Uterus (tissue), 4 donors: Measurements from ENCODE around the gene PROZ. TPM values are rescaled to one million over a fixed set of nuclear protein-coding genes. Genes with fewer than 3 reads are reported as not detected.

Experiments
- DNase-seq, 2 donors: peaks; one replicate each; pipeline ENCODE4 v3.0.0-alpha.2; 2019 to 2020
- H3K27ac ChIP-seq, 2 donors: fragments of 200-600 bp; sonication (generic); 1 replicate in 1 of 2; 2 replicates in 1 of 2; pipeline ENCODE4 v1.5.1; 2016 to 2018
- H3K27me3 ChIP-seq, 2 donors: fragments of 200-600 bp; sonication (generic); one replicate each; pipeline ENCODE4 v1.5.1; 2018 to 2019; ENCODE audit warnings: control low read depth in 1 of 2
- H3K36me3 ChIP-seq, 2 donors: fragments of 200-600 bp; sonication (generic); one replicate each; pipeline ENCODE4 v1.5.1; 2019; ENCODE audit warnings: control low read depth in 1 of 2
- H3K4me1 ChIP-seq, 2 donors: fragments of 200-600 bp; sonication (generic); one replicate each; pipeline ENCODE4 v1.5.1; 2018 to 2019; ENCODE audit warnings: control low read depth in 1 of 2
- H3K4me3 ChIP-seq, 2 donors: fragments of 200-600 bp; sonication (generic); 1 replicate in 1 of 2; 2 replicates in 1 of 2; pipeline ENCODE4 v1.5.1; 2018 to 2019; ENCODE audit warnings: mild to moderate bottlenecking in 1 of 2
- H3K9me3 ChIP-seq, 2 donors: fragments of 200-600 bp; sonication (generic); one replicate each; pipeline ENCODE4 v1.5.1; 2019; ENCODE audit warnings: control low read depth in 1 of 2
- POLR2A ChIP-seq, 2 donors: fragments of 450-650 bp; IDR thresholded peaks; one replicate each; pipeline ENCODE4 v1.6.1; 2016; ENCODE audit warnings: antibody characterized with exemption in 2 of 2, mild to moderate bottlenecking in 1 of 2, moderate library complexity in 1 of 2
- intact Hi-C: fragments of 100-400 bp; cut with DNase I; formaldehyde crosslinking; loops from one replicate; pipeline ENCODE4 v1.15.1; 2023; ENCODE audit warnings: low total_unique reads
- total RNA-seq, 4 donors: library from RNA; depleted of rRNA in 3 of 4; stranded (reverse); fragments of >200 nt in 3 of 4; gene quantifications; one replicate each; pipeline versions ENCODE4 v1.1.0 to v1.2.4, GENCODE V29; 2014 to 2023
- TF ChIP-seq, protein P1 (sequence below), 4 experiments: fragments of 200-600 bp in 2 of 4; fragments of 450-650 bp in 2 of 4; sonication (generic) in 2 of 4; IDR thresholded peaks; one replicate each; pipeline ENCODE4 v1.5.1; 2016 to 2019; ENCODE audit warnings: antibody characterized with exemption in 4 of 4, mild to moderate bottlenecking in 2 of 4, moderate library complexity in 1 of 4
- donor health status: DM: yes; HTN: yes; CAD: no.

The PROZ gene
- total RNA-seq, 4 donors from 2014 or later, result not detected

DNA sequence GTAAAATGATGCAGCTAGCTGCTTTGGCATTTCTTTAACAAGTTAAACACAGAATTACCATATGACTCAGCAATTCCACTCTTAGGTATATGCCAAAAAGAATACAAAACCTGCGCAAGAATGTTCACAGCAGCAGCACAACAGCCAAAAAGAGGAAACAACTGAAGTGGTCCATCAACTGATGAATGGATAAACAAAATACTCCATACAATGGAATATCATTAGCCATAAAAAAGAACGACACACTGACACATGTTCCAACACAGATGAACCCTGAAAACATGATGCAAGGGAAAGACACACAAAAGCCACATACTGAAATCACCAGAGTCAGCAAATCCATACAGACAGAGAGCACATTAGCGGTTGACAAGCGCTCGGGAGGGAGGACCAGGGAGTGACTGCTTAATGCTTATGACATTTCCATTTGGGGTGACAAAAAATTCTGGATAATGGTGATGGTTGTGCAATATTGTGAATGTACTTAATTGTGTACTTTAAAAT lies 47.0 kb downstream of the PROZ start:
- TF ChIP-seq, protein P1, sequence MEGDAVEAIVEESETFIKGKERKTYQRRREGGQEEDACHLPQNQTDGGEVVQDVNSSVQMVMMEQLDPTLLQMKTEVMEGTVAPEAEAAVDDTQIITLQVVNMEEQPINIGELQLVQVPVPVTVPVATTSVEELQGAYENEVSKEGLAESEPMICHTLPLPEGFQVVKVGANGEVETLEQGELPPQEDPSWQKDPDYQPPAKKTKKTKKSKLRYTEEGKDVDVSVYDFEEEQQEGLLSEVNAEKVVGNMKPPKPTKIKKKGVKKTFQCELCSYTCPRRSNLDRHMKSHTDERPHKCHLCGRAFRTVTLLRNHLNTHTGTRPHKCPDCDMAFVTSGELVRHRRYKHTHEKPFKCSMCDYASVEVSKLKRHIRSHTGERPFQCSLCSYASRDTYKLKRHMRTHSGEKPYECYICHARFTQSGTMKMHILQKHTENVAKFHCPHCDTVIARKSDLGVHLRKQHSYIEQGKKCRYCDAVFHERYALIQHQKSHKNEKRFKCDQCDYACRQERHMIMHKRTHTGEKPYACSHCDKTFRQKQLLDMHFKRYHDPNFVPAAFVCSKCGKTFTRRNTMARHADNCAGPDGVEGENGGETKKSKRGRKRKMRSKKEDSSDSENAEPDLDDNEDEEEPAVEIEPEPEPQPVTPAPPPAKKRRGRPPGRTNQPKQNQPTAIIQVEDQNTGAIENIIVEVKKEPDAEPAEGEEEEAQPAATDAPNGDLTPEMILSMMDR (IDR thresholded peaks at IDR 0.05), result no peak
- TF ChIP-seq POLR2A (IDR thresholded peaks at IDR 0.05), result no peak
- no peak overlapping the region for H3K27ac ChIP-seq
- H3K9me3 ChIP-seq, result no peaks in the 10 kb centered on the region
- intact Hi-C loops, result no loop called here
- H3K27me3 ChIP-seq, result no peaks in the 10 kb centered on the region
- H3K4me3 ChIP-seq, result no peak overlapping the region
- H3K4me1 ChIP-seq, result peaks cover 0 to 4% of the 10 kb centered on the region in 2 donors
- DNase-seq, result no peak
- no peaks in the 10 kb centered on the region for H3K36me3 ChIP-seq

DNA sequence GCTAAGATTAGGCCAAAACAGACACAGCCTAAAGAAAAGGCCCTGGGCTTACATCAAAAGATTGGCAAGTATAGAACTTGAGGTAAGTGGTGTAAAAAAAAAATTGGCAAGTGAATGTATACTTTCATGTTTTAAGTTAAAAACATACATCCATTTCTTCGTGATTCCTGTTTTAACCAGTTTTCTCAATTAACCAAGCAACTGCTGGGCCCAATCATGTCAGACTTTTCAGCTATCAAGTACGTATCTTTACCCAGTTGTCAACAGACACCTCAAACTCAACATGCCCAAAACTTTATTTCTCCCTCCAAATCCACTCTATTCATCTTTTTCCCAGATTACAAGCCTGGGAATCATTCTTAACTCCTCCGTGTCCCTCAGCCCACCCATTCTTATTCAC lies 49.0 kb downstream of the PROZ start:
- H3K4me1 ChIP-seq, result peaks cover 4% of the 10 kb centered on the region in 2 donors
- H3K36me3 ChIP-seq, result no peaks in the 10 kb centered on the region
- H3K27me3 ChIP-seq, result no peaks in the 10 kb centered on the region
- H3K27ac ChIP-seq, result peak overlapping the region; percentile 97 to 100
- TF ChIP-seq POLR2A (IDR thresholded peaks at IDR 0.05), result no peak
- TF ChIP-seq, protein P1 (IDR thresholded peaks at IDR 0.05), result no peak
- intact Hi-C loops, result no loop called here
- peak overlapping the region; percentile 80 to 91 for H3K4me3 ChIP-seq
- H3K9me3 ChIP-seq, result no peaks in the 10 kb centered on the region
- no peak for DNase-seq

DNA sequence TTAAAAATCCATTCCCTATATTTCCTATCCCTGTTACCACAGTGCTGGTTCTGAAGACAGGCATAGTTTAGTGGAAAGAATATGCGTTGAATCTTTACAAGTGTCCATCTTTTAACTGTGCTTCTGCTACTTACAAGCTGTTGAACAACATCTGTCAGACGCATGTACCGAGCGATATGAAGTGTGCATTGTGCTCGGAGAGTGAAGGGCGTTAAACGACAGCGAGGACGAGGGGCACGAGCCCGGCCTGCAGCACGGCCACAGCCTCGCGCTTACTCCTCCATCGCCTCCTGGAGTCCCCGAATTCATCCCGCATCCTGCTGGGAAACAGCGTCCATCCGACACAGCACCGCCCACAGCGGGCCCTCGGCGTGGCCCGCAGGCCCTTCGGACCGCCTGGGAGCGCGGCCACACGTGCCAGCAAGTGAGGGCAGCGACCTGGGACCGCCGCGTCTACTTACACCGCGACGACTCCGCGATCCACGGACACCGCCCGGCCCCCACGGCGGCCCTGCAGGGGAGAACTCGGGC lies 49.5 kb downstream of the PROZ start:
- DNase-seq, result no peak
- intact Hi-C loops, result no loop called here
- Histone ChIP-seq H3K27ac (peak overlapping the region; percentile 97 to 100), H3K4me1 (peaks cover 4% of the 10 kb centered on the region in 2 donors), H3K36me3 (no peaks in the 10 kb centered on the region), H3K27me3 (no peaks in the 10 kb centered on the region), H3K4me3 (peak overlapping the region; percentile 80 to 91), H3K9me3 (no peaks in the 10 kb centered on the region)
- TF ChIP-seq POLR2A (IDR thresholded peaks at IDR 0.05), result no peak
- TF ChIP-seq, protein P1 (IDR thresholded peaks at IDR 0.05), result no peak

DNA sequence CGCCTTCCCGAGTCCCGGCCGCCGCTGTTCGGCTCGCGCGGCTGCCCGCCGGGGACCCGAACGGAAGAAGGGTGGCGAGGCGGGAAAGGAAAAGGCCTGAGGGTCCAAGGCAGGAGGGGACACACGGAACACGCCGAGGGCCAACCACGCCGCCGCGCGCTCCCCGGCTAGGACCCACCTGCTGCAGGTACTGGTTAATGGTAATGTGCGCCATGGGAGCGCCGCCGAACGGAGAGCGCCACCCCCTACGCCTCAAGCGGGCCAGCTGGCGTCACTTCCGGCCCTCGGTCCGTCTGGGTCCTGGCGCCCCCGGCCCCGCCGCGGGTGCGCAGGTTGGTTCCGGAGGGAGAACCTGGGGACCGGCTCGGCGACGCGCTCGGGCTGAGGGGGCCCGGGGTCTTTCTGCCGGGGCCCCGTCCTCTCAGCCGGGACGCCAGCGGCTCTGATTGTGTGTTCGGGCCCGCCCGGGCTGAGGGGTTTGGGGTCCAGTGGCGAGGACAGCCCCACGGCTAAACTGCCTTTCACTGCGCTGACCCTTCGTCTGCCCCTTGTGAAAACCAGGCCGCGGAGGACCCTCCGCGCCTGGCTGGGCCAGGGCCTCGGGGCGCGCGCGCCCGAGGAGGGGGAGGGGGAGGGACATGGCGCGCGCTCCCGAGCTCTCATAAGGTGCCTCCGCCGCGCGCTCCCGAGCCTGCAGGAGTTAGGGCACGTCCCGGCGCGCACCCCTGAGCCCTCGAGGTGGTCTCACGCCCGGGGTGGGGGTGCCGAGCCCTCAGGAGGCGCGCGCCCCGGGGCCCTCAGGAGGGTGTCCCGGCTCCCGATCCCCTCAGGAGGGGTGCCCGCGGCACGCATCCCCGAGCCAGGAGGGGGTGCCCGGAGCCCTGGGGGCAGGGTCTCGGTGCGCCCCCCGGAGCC lies 50.2 kb downstream of the PROZ start, which contains the start of gene PCID2:
PCID2 (minus strand) TSS at position 249 of the 915 bp plus-strand sequence; CDS start at position 214, 35 bp downstream.
- Histone ChIP-seq H3K4me3 (peak within 1 kb of the TSS; percentile 80 to 91), H3K9me3 (no peaks in the 10 kb centered on the region), H3K4me1 (peaks cover 4% of the 10 kb centered on the region in 2 donors), H3K27ac (peak within 1 kb of the TSS; percentile 97 to 100), H3K27me3 (no peaks in the 10 kb centered on the region), H3K36me3 (no peaks in the 10 kb centered on the region)
- TF ChIP-seq, protein P1 (IDR thresholded peaks at IDR 0.05), result peak in 2 of 4 experiments; percentile 28 to 43
- TF ChIP-seq POLR2A (IDR thresholded peaks at IDR 0.05), result peak; percentile 57 to 85
- DNase-seq, result peak; percentile 81 to 89
- intact Hi-C loops, result no loop called here

DNA sequence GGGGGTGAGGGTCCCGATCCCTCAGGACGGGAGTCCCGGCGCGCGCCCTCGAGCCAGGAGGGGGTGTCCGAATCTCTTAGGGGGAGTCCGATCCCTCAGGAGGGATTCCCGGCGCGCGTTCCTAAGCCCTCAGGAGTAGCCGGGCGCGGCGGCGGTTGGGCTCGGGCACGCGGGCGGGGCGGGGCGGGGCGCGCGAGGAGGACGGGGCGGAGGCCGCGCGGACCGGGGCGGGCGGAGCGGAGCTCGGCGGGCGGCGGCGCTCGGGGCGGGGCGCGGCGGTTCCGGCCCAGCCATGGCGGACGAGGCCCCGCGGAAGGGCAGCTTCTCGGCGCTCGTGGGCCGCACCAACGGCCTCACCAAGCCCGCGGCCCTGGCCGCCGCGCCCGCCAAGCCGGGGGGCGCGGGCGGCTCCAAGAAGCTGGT lies 50.9 kb downstream of the PROZ start, which contains the start of gene CUL4A:
CUL4A (plus strand) TSS at position 278 of the 423 bp plus-strand sequence; CDS start at position 293, 15 bp downstream.
- Histone ChIP-seq H3K9me3 (no peaks in the 10 kb centered on the region), H3K27me3 (no peaks in the 10 kb centered on the region), H3K4me3 (peak within 1 kb of the TSS; percentile 80 to 91), H3K36me3 (no peaks in the 10 kb centered on the region), H3K4me1 (peaks cover 4% of the 10 kb centered on the region in 2 donors), H3K27ac (peak within 1 kb of the TSS; percentile 97 to 100)
- DNase-seq, result peak; percentile 71 to 75
- intact Hi-C loops, result no loop called here
- TF ChIP-seq, protein P1 (IDR thresholded peaks at IDR 0.05), result no peak
- no peak for TF ChIP-seq POLR2A (IDR thresholded peaks at IDR 0.05)
